GM18526 (cell line): ENCODE measurements around the gene PDHX.

Experiments
- POLR2A ChIP-seq: IDR thresholded peaks from 3 replicates; pipeline ENCODE4 v1.6.1; 2011; ENCODE audit not compliant: insufficient read length; ENCODE audit errors: extremely low read depth

PDHX gene

DNA sequence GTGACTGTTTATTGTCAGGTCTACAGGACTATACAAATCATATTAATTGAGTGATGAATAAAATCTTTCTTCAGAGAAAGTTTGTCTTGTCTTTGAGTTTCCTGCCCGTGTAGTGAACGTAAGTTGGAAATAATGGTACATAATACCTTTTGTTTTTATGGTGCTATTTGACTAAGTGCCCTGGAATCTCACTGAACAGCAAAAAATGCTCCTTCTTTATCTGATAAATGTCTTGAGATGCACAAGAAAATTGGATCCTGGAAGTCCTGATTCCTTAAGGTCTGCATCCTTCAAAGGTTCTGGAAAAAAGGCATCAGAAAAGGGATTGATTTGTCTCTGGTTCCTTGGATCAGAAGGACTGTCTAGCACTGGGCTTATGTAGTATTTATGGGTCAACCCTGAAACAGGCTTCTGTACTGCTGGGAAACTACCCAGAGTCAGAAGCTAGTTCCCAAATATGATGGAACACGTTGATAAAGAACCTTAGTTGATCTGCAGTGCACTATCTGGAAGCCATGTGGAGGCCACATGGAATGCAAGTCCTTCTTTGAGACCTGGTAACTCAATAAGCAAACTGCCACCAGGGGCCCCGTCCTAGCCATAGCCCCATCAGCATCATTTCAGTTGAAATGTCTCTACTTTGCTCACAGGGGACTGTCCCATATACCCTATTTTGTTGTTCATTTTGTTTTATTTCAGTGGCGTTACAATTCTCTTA is 122.0 kb downstream of the PDHX start:
- TF ChIP-seq POLR2A: no peak

DNA sequence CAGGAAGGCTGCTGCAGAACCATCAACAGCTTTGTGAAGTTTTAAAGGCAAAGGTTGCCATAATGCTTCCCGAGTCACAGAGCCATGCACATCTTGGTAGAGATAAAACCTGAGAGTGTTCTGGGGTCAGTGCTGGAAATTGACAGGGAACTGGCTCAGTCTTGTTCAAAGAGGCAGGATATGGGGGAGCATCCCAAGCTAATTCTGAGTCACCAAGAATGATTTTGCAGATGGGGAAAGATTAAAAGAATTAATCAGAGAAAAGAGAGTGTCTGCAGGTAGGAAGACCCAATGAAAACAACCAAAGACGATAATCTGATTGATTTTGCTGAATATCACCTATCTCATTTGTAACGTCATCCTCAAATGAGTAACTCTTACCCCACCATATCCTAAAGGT is 122.7 kb downstream of the PDHX start:
- no peak for TF ChIP-seq POLR2A

DNA sequence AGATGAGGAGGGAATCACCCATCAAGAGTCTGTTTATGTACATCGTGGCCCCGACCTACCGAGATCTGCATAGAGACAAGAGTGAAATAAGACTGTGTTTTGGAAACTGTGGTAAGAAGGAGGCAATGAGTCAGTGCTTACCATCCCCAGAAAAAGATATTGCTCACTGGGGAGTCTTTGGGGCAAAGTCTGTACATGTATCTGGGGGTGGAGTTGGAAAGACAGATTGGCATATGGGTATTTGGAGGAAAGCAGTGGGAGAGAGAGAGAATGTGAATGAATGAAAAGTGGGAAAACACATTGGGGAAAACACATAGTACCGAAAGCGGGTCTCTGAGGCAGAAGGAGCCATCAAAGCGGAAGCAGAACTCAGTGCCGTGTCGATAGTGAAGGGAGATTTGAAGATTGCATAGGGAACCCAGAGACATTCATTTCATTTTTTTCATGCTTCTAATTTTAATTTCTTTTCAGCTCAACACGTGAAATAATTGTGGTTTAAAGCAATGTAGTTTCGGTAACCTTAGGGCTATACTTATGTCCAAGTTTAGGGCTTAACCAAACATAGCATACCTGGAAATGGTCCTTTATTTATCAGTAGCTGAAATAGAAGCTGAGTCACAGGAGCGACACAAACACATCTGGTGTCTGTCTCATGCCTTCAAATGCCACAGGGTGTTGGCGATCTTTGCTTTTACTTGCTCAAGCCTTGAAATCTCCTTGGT is 124.0 kb downstream of the PDHX start:
- no peak for TF ChIP-seq POLR2A

DNA sequence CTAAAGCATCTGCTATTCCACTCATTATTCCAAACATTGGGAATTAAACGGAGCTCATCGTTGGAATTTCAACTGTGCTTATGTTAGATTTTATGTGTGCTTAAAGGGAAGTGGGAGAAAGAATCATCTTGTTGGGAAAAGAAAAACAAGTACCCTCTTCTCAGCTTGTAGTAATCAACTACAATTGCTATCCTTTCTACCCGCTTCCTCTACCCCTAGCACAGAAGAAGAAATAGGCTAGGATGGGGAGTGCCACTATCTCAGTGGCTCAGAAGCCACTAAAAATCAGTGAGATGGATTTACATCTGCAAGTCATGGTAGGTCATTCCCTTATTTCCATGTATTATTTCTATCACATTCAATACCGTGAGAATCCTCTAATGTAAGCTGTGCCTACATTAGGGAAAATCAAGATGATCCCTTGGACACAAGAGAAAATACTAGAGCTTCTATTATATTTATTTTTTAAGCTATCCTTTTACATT is 124.7 kb downstream of the PDHX start:
- no peak for TF ChIP-seq POLR2A

DNA sequence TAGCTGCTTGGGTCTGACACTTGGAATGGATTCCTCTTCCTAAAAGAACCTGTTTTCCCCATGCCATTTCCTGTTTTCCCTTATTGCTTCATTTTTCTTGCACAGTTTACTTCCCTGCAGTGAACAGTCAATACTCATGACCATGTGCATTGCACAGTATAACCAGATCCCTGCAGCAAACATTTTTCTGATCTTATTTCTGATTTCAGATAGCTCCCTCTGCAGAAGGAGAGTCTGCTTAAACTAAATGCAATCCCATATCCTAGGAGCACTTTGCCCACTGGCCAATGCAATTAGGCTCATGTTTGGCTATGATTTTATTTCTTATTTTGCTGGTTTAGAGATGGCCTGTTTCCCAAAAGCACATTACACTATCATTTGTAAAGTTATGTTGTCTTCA is 125.8 kb downstream of the PDHX start:
- TF ChIP-seq POLR2A: no peak

DNA sequence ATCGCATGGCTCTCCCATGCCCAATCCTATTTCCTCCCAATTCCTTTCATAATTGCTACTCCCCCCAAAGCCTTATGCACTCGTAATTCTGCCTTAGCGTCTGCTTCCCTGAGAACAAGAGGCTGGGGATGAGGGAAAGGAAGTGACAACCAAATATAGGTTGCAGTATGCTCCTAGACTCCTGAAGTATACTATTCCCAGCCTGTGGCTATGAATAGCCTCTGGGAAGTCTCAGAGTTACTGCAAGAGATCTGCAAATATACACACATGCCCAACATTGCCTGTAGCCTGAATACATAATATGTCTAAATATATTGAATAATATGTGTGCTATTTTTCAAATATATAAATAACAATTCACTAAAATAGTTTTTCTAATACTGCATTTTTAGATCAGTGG is 126.5 kb downstream of the PDHX start:
- TF ChIP-seq POLR2A: no peak

DNA sequence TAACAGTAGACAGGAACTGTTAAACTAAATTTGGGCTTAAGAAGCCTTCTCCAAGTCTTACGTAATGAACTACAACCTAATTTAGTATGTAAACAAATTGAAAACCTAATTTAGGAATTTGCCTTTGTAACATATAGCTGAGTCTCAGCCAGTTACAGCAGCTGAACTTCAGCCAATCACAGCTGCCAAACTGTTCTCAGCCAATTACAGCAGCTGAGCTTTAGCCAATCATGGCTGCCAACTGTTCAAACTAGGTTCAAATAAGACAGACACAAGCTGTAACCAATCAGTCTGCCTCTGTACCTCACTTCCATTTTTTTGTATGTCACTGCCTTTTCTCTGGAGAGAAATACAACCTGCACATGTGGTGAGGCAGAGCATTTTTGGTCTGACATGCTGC is 127.5 kb downstream of the PDHX start:
- TF ChIP-seq POLR2A: no peak

DNA sequence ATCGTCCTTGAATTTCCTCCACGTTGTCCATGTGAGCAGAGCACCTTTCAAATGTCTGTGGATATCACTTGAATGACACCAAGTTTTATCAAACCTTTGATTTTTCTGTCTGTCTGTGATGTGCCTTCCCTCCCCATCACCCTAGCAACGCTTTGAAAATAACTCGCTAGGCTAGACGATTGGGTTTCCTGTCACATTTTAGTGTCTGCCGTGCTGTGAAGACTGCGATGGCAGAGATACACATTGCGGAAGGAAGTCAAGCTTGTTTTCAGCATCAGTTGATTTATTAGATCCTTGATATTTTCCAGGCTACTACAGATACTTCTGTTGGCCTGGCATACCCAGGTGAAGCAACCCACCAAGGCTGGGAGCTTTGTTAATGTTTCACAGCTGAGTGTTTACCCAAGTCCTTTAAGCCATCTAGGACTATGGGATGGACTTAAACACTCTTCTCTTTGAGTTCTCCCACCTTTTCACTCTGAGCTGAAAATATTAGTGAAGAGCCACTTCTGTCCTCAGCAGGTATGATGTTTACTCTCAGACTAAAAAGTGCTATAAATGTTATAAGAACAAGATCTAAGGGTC is 128.9 kb downstream of the PDHX start:
- TF ChIP-seq POLR2A: no peak
